Muscle of back (tissue), 11 donors: ENCODE data around the gene HGD. TPM values are rescaled to one million over a fixed set of nuclear protein-coding genes. Genes with fewer than 3 reads are reported as not detected.
"Not testable (repeated sequence)": the region's sequence is repeated elsewhere in the genome, so short reads cannot be mapped to it uniquely, and the experiment has no call there.

Experiments used
- DNase-seq, 3 donors: peaks; one replicate each; pipeline versions ENCODE4 v3.0.0 to v3.0.0-alpha.2; 2013
- polyA plus RNA-seq, 10 donors: library from polyadenylated mRNA; unstranded; fragments of 120-200 nt; gene quantifications; one replicate each; pipeline ENCODE4 v1.2.1, GENCODE V29; 2013; ENCODE audit not compliant: insufficient read length in 10 of 10

The HGD gene
- polyA plus RNA-seq, 10 donors = 0.10 to 0.53 (median 0.22) TPM; not detected in 4

DNA sequence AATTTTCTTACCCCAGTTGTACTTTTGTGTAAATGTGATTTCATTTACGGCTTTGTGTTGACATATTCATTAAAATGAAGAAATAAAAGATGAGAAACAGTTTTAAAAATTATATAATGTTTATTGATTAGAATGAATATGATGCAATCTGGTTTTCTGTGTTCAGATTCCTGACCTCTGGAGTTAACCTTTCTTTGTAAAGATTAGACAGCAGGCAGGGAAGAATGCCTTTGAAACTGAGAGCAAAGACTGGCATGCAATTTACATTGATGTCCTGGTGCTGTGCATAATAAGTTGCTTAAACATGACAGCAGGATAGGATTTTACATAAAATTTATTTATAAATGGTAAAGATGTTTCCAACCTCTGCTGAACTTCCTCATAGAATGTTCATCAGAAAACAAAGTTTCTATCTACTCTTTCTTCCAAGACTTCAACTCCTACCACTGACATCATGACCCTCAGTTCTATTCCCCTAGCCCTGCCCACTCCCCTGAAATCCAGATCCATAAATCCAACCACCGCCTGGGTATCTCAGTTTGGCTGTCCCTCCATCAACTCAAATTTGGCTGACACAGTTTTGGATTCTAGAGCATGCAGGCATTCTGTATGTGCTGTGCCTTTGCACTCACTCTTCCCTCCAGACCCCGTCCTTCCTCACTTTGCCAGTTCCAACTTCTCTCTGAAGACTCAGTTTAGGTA is 1.7 kb downstream of the HGD start:
- no peak for DNase-seq

DNA sequence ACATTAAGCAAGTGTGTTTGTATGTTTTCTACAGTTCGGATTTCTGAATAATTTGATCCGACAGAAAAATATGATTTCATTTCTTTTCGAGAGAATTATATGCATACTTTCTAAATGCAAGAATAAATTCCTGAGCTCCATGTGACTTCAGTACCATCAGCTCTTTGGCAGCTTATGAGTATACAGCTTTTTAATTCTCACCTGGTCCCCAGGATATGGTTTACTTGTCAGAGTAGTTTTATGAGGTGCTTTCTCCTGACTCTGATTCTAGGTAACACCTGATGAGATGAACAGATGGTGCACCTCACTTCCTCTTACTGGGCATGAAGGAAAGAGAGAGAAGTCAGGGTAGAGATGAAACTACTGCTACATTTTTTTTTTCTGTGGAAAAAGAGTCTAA is 3.1 kb downstream of the HGD start:
- DNase-seq = no peak

DNA sequence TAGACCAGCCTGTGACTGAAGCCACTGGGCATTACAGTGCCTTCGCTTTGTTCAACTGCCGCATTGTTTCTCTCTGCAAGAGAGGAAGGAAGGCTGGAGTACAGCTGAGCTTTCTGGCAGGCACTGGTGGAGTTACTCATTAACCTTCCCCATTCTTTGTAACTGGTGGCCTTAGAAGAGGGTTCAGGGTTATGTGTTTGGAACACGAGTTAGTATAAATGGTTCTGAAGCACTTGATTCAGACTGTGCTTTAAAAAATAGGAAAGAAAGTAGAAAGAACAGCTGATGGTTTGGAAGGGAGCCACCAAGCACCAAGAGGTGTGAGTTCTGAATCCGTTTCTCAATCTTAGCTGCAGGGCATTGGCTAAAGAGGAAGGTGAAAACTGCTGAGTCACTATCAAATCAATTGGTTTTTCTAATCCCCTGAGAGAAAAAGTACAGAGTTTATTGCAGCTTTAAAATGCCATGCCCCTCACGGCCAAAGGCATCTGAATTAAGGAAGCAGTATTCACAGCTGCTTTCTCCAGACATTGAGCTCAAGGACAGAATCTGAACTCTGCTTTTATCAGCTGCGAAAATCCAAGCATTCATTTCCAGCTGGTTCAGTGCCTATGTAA is 3.6 kb downstream of the HGD start:
- DNase-seq = peak; percentile 11 to 40 (median 12)

GRCh38 chr3:120677193-120677592 is 4.8 kb downstream of the HGD start:
- DNase-seq = not testable (repeated sequence)

DNA sequence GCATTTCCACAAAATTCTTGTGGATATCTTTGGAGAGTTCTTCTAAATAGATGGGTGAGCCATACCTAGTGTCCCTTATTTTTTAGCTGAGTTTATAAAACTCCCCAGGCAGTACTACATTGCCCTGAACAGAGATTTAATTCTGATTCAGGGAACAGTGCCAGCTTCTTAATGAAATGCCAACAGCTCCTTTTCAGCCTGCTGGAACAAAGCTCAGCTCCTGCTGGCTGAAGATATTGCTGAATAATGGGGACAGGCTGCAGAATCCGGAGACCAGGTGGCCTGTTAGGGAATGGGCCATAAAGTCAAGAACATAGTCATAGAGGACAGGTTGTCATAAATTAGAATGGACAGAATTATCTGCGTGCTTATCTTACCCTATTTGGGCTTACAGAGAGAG is 8.9 kb downstream of the HGD start:
- DNase-seq = no peak

DNA sequence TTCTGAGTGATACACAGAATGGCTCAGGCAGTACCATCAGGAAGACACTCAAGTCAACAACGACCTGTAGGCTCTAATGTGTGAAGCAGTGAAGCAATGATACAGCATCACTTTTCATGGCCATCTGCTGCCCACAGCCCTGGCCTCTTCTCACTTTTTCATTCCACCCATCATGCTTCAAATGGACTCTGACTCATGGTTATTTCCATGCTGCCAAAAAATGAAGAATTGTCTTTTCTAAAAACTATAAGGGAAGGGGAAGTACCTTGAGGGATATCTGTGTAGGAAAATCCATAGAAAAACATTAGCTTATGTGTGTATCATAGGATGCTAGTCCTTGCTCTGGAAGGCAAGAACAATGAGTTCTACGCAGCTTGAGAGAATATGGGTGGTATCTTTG is 11.5 kb downstream of the HGD start:
- no peak for DNase-seq

- DNase-seq = no peak
Observed at GRCh38 chr3:120664926-120665325, 17.1 kb downstream of the HGD start.

- DNase-seq = no peak
Observed at GRCh38 chr3:120661945-120662344, 20.1 kb downstream of the HGD start.

DNA sequence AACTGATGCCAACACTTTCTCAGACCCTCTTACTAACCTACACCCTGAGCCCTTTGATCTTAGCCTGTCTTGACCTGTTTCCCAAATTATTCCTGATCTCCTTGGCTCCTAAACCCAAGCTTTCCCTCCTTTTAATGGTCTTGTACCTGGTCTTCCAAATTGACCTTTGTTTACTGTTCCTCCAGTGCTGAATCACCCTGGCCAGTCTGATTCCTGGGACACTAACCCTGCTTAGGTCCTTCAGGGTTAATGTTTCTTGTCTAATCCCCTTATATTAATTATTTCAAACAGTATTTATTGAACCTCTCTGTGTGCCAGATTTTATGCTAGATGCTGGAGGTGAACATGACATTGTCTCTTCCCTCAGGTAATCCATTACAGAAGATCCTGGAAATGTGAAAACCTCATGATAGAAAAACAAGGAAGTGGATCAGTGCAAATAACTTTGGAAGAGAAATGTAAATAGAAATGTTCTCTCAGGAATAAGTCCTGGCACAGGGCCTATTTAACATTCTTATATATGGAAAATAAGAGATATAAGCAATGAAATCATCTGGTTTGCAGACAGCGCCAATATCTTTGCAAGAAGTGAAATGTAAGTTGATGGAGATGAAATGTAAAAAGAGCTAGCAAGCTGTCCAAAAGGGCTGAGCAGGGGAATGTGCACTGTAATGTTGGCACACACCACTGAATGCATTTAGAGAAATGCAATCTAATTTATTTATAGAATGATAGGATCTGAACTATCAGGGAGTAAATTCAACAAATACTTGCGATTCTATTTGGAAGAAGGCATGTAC is 20.7 kb downstream of the HGD start:
- peak in 2 of 3 donors; percentile 50 to 77 for DNase-seq

DNA sequence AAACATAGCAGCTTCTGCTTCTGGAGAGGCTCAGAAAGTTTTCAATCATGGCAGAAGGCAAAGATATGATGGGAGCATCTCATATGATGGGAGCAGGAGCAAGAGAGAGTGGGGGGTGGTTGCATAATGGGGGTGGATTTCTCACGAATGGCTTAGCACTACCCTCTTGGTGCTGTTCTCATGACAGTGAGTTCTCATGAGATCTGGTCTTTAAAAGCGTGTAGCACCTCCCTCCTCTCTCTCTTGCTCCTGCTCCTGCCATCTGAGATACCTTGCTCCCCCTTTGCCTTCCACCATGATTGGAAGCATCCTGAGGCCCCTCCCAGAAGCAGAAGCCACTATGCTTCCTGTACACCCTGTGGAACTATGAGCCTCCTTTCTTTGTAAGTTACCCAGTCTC is 22.2 kb downstream of the HGD start:
- DNase-seq = no peak

DNA sequence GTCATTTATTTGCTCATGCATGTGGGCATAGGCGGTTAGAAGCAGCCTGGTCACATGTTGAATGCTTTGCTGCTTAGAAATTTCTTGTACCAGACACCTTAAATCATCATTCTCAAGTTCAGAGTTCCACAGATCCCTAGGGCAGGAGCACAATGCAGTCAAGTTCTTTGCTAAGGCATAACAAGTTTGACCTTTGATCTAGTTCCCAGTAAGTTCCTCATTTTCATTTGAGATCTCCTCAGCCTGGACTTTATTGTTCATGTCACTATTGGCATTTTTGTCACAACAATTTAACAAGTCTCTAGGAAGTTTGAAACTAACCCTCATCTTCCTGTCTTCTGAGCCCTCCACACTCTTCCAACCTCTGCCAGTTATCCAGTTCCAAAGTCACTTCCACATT is 22.8 kb downstream of the HGD start:
- DNase-seq = no peak

- no peak for DNase-seq
Observed at GRCh38 chr3:120652896-120653545, 29.0 kb downstream of the HGD start.

DNA sequence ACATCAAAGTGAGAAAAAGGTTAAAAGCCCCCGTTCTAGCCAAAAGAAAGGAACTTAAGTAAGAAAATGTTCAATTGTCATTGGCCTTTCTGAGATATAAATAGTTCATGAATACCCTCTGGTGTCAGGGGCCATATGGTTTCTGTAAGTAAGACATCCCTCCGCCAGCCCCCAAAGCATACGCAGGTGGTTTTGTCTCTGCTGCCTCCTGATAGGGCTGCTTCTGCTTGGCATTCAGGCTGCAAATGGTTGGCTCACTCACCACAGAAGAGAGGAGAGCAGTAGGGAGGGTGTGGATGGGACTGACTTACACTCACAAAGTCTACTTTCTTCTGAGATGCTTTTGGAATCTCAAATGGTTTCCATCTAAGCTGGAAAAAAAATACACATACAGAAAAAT is 29.8 kb downstream of the HGD start:
- DNase-seq = no peak

GRCh38 chr3:120650311-120650710 is 31.7 kb downstream of the HGD start:
- no peak for DNase-seq

- no peak for DNase-seq
Observed at GRCh38 chr3:120649830-120650233, 32.2 kb downstream of the HGD start.

DNA sequence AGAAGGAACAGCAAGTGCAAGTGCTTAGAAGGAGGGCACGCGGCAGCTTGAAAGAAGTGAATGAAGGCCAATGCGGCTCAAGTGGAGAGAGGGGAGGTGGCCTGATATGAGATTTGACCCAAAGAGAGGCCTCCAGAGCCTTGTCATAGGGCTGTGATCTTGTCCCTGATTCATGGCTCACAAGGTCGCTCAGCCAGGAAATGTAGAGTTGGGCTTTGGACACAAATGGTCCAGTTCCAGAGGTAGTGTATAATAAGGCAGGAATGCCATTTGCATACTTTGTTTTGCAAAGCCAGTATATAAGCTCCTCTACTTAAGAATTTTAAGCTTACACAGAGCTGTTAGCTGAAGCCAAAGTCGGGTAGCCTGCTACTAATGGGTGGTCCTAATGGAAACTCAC is 33.7 kb downstream of the HGD start:
- no peak for DNase-seq

DNA sequence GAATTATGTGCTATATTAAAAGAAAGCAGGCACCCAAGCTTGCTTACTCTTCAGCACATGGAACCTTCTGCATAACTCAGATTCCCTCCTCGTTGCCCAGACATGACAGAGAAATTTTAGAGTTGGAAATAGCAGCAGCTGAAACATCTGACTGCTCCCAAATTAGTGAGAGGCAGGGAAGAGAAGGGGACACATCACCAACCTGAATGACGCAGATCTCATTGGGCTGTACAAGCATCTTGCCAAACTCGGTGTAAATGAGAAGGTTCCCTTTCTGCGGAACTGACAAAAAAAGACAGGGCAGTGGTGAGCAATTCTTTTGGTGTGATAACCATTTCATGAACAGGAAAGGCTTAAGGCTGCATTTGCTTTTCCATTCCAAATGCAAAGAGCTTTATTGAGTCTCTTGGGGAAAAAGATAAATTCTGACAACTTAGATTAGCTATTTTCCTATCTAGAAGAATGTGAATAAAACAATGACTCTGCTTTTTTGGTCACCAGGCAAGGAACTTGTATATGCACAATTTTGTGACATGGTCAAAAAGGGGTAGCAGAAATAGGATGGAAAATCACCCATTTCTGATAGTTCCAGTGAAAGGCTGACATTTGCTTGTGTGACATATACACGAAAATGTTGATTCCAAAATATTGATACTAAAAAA is 35.1 kb downstream of the HGD start:
- no peak for DNase-seq

- DNase-seq = no peak
Observed at GRCh38 chr3:120645083-120645845, 36.8 kb downstream of the HGD start.

DNA sequence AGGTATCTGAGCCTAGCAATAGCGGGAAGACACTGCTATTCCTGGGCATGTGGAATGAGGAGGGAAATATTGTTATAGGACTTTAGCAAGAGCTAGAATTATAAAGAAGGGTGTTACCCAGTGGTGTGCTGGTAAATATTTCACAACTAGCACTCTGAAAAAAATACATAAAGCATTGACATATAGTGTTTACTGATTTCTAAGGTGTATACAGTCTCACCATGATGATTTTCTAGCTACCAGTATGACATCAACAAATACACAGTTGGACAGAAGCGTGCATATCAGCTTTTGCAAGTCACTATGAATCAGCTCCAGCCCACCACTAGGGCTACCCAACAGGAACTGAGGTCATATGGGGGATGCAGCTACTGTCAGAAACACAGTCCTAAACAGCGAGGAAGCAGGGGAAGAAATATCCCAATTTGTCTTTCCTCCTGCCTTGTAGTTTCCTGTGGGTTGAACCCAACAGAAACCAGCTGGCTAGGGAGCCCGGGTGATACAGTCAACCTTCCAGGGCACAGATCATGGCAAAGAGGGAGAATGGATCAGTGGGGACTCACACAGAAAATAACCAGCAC is 39.6 kb downstream of the HGD start:
- no peak for DNase-seq

DNA sequence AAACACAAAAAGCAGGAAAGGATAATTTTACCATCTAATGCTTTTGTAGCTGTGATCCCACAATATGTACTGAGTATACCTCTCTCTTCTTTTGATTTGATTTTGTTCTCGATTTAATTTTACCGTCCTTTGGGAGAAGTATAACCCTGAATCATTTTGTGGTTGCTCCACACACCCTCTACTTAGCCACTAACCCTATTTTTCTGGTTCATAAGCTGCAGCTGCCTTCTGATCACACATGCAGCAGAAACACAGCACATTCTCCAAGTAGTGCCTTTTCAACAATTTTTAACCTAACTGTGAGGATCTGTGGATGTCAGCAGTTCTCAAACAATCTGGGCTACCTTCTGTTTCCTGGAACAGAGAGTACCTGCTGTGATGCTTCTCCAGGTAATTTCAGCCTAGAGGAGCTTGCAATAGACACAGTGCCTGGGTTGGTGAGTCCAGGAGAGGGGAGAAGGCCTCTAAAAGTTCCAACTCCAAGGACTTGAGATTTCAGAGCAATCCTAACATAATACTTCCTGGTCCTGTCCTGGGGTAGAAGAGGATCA is 40.3 kb downstream of the HGD start:
- no peak for DNase-seq
